A673 (cell line): Measurements from ENCODE around the gene MSANTD1. TPM values are rescaled to one million over a fixed set of nuclear protein-coding genes. Genes with fewer than 3 reads are reported as not detected.

Source experiments
- BruUV-seq: library from RNA; stranded (reverse); fragments of 400-500 nt; replicated peaks from 2 replicates; lab custom pipeline; 2021; lab: Mats Ljungman, UMichigan
- CTCF ChIA-PET: fragments of 300-600 bp; sonication (Branson Sonifier 250); formaldehyde crosslinking; loops from one replicate; lab custom pipeline; 2022; ENCODE audit warnings: antibody characterized with exemption; lab: Charles Lee
- POLR2A ChIA-PET: fragments of 300-600 bp; sonication (Branson Sonifier 250); formaldehyde crosslinking; loops from one replicate; lab custom pipeline; 2022; ENCODE audit warnings: antibody characterized with exemption; ENCODE audit not compliant: low non-redundant PET; lab: Charles Lee
- DNase-seq: peaks from one replicate; pipeline ENCODE4 v3.0.0-alpha.2; 2015; ENCODE audit warnings: low spot score
- H3K27ac ChIP-seq: fragments of 200-600 bp; sonication (generic); 2 replicates; pipeline ENCODE4 v1.5.1; 2016; ENCODE audit warnings: mixed run types, low read depth, mild to moderate bottlenecking, mixed read lengths, antibody characterized with exemption, low read length; ENCODE audit not compliant: poor library complexity, severe bottlenecking
- H3K27me3 ChIP-seq: fragments of 200-600 bp; sonication (generic); replicated peaks from 2 replicates; pipeline ENCODE4 v1.6.1; 2017; ENCODE audit warnings: mixed run types, low read depth, mild to moderate bottlenecking, mixed read lengths, antibody characterized with exemption, low read length; ENCODE audit not compliant: insufficient read depth, poor library complexity
- H3K36me3 ChIP-seq: fragments of 200-600 bp; sonication (generic); 2 replicates; pipeline ENCODE4 v1.6.1; 2016; ENCODE audit warnings: mixed run types, mild to moderate bottlenecking, mixed read lengths, antibody characterized with exemption, low read length; ENCODE audit not compliant: insufficient read depth, poor library complexity, severe bottlenecking
- H3K4me1 ChIP-seq: fragments of 200-600 bp; sonication (generic); 2 replicates; pipeline ENCODE4 v1.6.1; 2017; ENCODE audit warnings: mixed run types, mild to moderate bottlenecking, mixed read lengths, antibody characterized with exemption, low read length; ENCODE audit not compliant: insufficient read depth, poor library complexity, severe bottlenecking
- H3K4me3 ChIP-seq: fragments of 200-600 bp; sonication (generic); 2 replicates; pipeline ENCODE4 v1.5.1; 2016; ENCODE audit warnings: low read depth, mixed run types, mild to moderate bottlenecking, mixed read lengths, low read length; ENCODE audit not compliant: poor library complexity, severe bottlenecking
- H3K9me3 ChIP-seq: fragments of 200-600 bp; sonication (generic); 2 replicates; pipeline ENCODE4 v1.6.1; 2016; ENCODE audit warnings: mixed run types, low read depth, mild to moderate bottlenecking, mixed read lengths, antibody characterized with exemption, low read length; ENCODE audit not compliant: poor library complexity, severe bottlenecking
- EZH2 ChIP-seq: fragments of 200-600 bp; sonication (generic); IDR thresholded peaks from 2 replicates; pipeline ENCODE4 v1.6.1; 2017; ENCODE audit warnings: borderline replicate concordance, low read depth, mild to moderate bottlenecking, mixed read lengths, antibody characterized with exemption, low read length; ENCODE audit not compliant: poor library complexity, severe bottlenecking
- intact Hi-C: fragments of 100-400 bp; cut with micrococcal nuclease; formaldehyde crosslinking; loops from one replicate; pipeline ENCODE4 v1.10.0; 2022; ENCODE audit not compliant: unreplicated experiment
- total RNA-seq: library from RNA; stranded (reverse); gene quantifications from 2 replicates; pipeline ENCODE4 v1.2.3, GENCODE V29; 2021
- TF ChIP-seq, protein P1 (sequence below): fragments of 300-800, 200-600 bp; sonication (generic); conservative IDR thresholded peaks from 2 replicates; pipeline ENCODE4 v1.5.1; 2017; ENCODE audit warnings: low read depth, mild to moderate bottlenecking, antibody characterized with exemption, low read length, moderate library complexity, mixed read lengths

Gene MSANTD1
- total RNA-seq, 1 experiment from 2014 or later, result 2.3 TPM

DNA sequence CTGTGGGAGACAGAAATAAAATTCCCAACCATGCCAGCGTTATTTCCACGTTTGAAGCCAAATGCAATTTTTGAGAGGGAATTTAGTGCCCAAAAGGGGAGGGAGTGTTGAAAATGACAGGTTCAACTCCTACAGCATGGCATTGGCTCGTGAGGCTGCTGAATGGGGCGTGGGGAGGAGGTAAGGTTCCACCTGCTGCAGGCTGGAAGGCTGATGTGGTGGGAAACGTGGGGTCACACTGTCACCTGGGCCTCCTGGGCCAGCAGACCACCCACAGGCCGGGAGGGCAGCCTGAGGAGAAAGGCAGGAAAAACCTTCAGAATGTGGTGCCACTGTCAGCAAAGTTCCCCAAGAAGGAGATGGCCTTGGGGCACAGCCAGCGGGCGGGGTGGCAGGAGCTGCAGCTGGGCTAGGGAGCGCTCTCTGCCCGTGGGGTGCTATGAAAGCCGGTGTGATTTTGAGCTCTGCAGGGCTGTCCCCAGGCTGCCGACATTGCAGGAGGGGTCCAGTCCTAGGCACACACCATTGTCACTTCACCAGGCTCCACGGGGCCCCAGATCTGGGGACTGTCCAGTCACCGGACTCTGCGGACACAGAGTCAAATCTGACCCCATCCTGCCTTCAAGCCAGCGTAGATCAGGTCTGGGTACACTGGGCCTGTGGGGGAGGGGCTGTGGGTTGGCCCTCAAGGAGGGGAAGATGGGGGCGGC lies 19.6 kb downstream of the MSANTD1 start:
- Histone ChIP-seq H3K27me3 (no peaks in the 10 kb centered on the region), H3K4me1 (peaks cover 10% of the 10 kb centered on the region), H3K27ac (no peak overlapping the region), H3K9me3 (no peaks in the 10 kb centered on the region), H3K36me3 (no peaks in the 10 kb centered on the region), H3K4me3 (no peak overlapping the region)
- TF ChIP-seq, protein P1, sequence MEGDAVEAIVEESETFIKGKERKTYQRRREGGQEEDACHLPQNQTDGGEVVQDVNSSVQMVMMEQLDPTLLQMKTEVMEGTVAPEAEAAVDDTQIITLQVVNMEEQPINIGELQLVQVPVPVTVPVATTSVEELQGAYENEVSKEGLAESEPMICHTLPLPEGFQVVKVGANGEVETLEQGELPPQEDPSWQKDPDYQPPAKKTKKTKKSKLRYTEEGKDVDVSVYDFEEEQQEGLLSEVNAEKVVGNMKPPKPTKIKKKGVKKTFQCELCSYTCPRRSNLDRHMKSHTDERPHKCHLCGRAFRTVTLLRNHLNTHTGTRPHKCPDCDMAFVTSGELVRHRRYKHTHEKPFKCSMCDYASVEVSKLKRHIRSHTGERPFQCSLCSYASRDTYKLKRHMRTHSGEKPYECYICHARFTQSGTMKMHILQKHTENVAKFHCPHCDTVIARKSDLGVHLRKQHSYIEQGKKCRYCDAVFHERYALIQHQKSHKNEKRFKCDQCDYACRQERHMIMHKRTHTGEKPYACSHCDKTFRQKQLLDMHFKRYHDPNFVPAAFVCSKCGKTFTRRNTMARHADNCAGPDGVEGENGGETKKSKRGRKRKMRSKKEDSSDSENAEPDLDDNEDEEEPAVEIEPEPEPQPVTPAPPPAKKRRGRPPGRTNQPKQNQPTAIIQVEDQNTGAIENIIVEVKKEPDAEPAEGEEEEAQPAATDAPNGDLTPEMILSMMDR, result no peak
- no peak for TF ChIP-seq EZH2
- POLR2A ChIA-PET, result no interaction called here
- intact Hi-C loops, result no loop called here
- BruUV-seq, result no TSS peak
- CTCF ChIA-PET, result no interaction called here
- no peak for DNase-seq

DNA sequence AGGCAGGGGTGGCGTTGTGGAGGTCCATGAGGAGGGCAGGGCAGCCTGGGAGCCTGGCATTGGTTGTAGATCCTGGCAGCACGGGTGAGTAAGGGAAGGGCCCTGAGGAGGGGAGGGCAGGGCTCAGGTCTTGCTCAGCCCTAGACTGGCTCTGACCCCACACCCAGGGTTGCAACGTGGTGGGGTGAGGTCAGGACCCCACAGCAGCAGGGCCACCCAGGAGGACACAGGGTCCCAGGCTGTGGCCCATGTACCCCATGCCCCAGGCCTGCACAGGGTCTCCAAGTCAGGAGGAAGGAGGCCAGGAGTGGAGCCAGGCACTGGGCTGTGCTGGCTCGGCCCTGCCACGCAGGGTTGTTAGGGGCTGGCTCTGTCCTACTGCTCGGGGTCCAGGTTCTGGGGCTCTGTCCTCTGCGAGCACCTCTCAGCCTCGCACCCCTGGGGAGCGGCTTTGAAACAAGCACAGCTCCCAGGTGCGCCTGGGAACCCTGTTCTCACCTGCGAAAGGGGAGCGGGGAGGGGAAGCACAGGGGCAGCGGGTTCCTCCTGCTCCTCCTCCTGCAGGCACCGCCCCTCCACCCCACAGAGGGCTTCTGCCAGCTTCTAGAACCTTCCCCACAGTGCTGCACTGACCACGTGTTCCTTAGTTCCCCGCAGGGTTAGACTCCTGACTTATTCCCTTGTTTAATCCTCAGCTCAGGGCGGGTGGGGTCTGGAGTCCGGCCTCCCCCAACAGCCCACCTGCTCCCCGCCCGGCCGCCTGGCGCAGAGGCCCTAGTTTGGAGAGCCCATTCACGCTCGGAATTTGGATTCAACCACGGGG lies 20.4 kb downstream of the MSANTD1 start:
- ChIA-PET POLR2A (no interaction called here), CTCF (no interaction called here)
- Histone ChIP-seq H3K27me3 (no peaks in the 10 kb centered on the region), H3K27ac (no peak overlapping the region), H3K4me1 (peaks cover 10% of the 10 kb centered on the region), H3K9me3 (no peaks in the 10 kb centered on the region), H3K4me3 (no peak overlapping the region), H3K36me3 (no peaks in the 10 kb centered on the region)
- BruUV-seq, result no TSS peak
- intact Hi-C loops, result no loop called here
- no peak for DNase-seq
- no peak for TF ChIP-seq EZH2
- TF ChIP-seq, protein P1, result no peak

DNA sequence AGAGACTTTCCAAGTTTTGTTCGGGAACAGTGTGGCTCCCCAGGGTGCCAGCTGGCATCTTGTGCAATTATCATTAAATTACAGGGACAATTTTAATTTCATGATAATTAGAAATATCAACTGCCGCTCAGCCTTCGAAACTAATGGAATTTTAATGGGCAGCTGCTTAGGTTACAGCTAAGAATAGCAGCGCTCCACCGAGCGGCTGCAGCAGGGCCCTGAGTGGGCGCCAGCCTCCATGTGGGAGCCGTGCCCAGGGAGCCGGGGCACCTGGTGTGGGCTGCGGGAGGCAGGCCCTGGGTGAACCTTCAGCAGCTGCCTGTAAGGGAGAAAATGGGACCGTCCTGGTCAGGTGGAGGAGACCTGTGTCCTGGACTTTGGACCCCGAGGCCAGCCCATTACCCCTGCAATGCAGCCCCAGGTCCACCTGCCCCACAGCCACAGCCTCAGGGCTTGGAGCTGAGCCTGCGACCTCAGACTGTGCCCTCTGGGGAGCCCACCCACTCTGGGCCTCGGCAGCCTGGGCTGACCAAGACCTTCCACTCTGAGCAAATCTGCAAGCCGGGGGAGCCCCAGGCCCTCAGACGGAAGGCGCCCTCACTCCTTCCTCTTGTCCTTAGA lies 21.1 kb downstream of the MSANTD1 start:
- POLR2A ChIA-PET, result no interaction called here
- H3K36me3 ChIP-seq, result no peaks in the 10 kb centered on the region
- H3K27ac ChIP-seq, result no peak overlapping the region
- TF ChIP-seq EZH2, result no peak
- TF ChIP-seq, protein P1, result no peak
- intact Hi-C loops, result no loop called here
- H3K4me1 ChIP-seq, result peaks cover 10% of the 10 kb centered on the region
- no peaks in the 10 kb centered on the region for H3K9me3 ChIP-seq
- CTCF ChIA-PET, result no interaction called here
- DNase-seq, result no peak
- no peaks in the 10 kb centered on the region for H3K27me3 ChIP-seq
- H3K4me3 ChIP-seq, result no peak overlapping the region
- BruUV-seq, result no TSS peak
